Stimulated activated CD8-positive, alpha-beta memory T cell treated with anti-CD3 and anti-CD28 coated beads, Interleukin-12 subunit alpha, Interleukin-12 subunit beta, amount 100 ng/mL, for 1 hour (primary cell): ENCODE measurements around the gene OR11A1.
"Not testable (repeated sequence)": the region's sequence is repeated elsewhere in the genome, so short reads cannot be mapped to it uniquely, and the experiment has no call there.

Experiments
- DNase-seq: peaks from one replicate; pipeline ENCODE4 v3.0.0-alpha.2; 2020; ENCODE audit warnings: low read depth

Gene OR11A1

GRCh38 chr6:29478740-29479139 is 21.9 kb upstream of the OR11A1 start:
- DNase-seq = no peak

- no peak for DNase-seq
These were observed 21.1 kb upstream of the OR11A1 start for GRCh38 chr6:29477923-29478450.

GRCh38 chr6:29474996-29475395 is 18.1 kb upstream of the OR11A1 start:
- no peak for DNase-seq

- no peak for DNase-seq
These were observed 9.4 kb upstream of the OR11A1 start for GRCh38 chr6:29466241-29466640.

GRCh38 chr6:29465801-29466200 is 8.9 kb upstream of the OR11A1 start:
- DNase-seq = no peak

- no peak for DNase-seq
These were observed 8.4 kb upstream of the OR11A1 start for GRCh38 chr6:29465279-29465678.

- DNase-seq = no peak
These were observed 5.2 kb upstream of the OR11A1 start for GRCh38 chr6:29462022-29462421.

- DNase-seq = no peak
These were observed 4.3 kb upstream of the OR11A1 start for GRCh38 chr6:29461021-29461814.

GRCh38 chr6:29451471-29452193 is 5.2 kb downstream of the OR11A1 start:
- DNase-seq = no peak

- DNase-seq = no peak
These were observed 9.2 kb downstream of the OR11A1 start for GRCh38 chr6:29447670-29448069.

GRCh38 chr6:29444031-29444430 is 12.8 kb downstream of the OR11A1 start:
- DNase-seq = not testable (repeated sequence)

GRCh38 chr6:29442719-29443118 is 14.2 kb downstream of the OR11A1 start:
- no peak for DNase-seq

- DNase-seq = no peak
These were observed 17.9 kb downstream of the OR11A1 start, which contains the start of gene OR10C1 for GRCh38 chr6:29439006-29439405. TSS of gene OR10C1 (plus strand) at chr6:29439306. CDS start at chr6:29440016, 710 bp downstream.

GRCh38 chr6:29436730-29437129 is 20.1 kb downstream of the OR11A1 start:
- not testable (repeated sequence) for DNase-seq

GRCh38 chr6:29426654-29427053 is 30.2 kb downstream of the OR11A1 start:
- no peak for DNase-seq

GRCh38 chr6:29425075-29425474 is 31.8 kb downstream of the OR11A1 start:
- DNase-seq = no peak

- no peak for DNase-seq
These were observed 32.3 kb downstream of the OR11A1 start for GRCh38 chr6:29424575-29424974.

GRCh38 chr6:29424168-29424567 is 32.7 kb downstream of the OR11A1 start:
- DNase-seq = no peak

GRCh38 chr6:29419516-29419915 is 37.4 kb downstream of the OR11A1 start:
- no peak for DNase-seq

- DNase-seq = no peak
These were observed 42.3 kb downstream of the OR11A1 start, which contains the start of gene OR12D1 for GRCh38 chr6:29414588-29414987. TSS of gene OR12D1 (plus strand) at chr6:29414928.

- DNase-seq = no peak
These were observed 53.1 kb downstream of the OR11A1 start for GRCh38 chr6:29403801-29404200.

- DNase-seq = no peak
These were observed 57.3 kb downstream of the OR11A1 start for GRCh38 chr6:29399525-29399924.

GRCh38 chr6:29395331-29395730 is 61.5 kb downstream of the OR11A1 start, which contains the start of gene OR12D2:
TSS of gene OR12D2 (plus strand) at chr6:29395631. CDS start at chr6:29396700, 1,069 bp downstream.
- DNase-seq = no peak
